Measurements from ENCODE around the gene COBLL1. TPM values are rescaled to one million over a fixed set of nuclear protein-coding genes. Genes with fewer than 3 reads are reported as not detected.

Gene COBLL1
- total RNA-seq, 3 donors from 2014 or later, result 19.5 to 30.0 (median 26.1) TPM

DNA sequence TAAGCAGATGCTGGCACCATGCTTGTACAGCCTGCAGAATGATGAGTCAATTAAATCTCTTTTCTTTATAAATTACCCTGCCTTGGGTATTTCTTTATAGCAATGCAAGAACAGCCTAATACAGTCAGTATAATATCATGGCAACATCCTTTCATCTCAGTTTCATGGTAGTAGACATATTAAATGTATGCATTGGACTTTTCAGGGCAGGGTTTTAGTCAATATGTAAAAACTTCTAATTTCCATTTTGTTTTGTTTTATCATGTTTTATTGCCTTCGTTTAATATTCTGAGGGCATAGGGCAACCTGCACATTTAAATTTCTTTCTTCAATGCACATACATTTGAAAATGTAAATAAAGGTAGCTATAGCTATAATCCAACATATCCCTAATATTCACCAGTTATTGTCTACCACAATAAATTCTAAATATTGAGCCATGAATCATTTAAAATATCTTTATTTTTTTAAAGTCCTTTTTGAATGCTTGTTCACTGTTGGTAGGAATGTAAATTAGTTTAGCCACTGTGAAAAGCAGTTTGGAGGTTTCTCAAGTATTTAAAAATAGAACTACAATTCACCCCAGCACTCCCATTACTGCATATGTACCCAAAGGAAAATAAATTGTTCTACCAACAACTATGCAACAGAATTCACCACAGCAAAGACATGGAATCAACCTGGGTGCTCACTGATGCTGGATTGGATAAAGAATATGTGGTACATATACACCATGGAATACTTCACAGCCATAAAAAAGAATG is 178.6 kb downstream of the COBLL1 start:
- no peak for ATAC-seq
- H3K4me1 ChIP-seq (ENCODE audit: low read depth), result no peaks in the 10 kb centered on the region
- H3K4me3 ChIP-seq, result no peak overlapping the region
- no peaks in the 10 kb centered on the region for H3K36me3 ChIP-seq (ENCODE audit: low read depth)
- TF ChIP-seq CTCF (IDR thresholded peaks at IDR 0.05), result no peak
- H3K9me3 ChIP-seq, result no peaks in the 10 kb centered on the region
- no peak for DNase-seq
- intact Hi-C loops (cut with DNase I, micrococcal nuclease), result no loop called here

GRCh38 chr2:164662066-164662465 is 179.6 kb downstream of the COBLL1 start:
- intact Hi-C loops (cut with DNase I, micrococcal nuclease), result no loop called here
- Histone ChIP-seq H3K4me1 (ENCODE audit: low read depth) (no peaks in the 10 kb centered on the region), H3K36me3 (ENCODE audit: low read depth) (no peaks in the 10 kb centered on the region), H3K4me3 (no peak overlapping the region), H3K9me3 (no peaks in the 10 kb centered on the region)
- no peak for TF ChIP-seq CTCF (IDR thresholded peaks at IDR 0.05)
- ATAC-seq (no peak), DNase-seq (no peak)

DNA sequence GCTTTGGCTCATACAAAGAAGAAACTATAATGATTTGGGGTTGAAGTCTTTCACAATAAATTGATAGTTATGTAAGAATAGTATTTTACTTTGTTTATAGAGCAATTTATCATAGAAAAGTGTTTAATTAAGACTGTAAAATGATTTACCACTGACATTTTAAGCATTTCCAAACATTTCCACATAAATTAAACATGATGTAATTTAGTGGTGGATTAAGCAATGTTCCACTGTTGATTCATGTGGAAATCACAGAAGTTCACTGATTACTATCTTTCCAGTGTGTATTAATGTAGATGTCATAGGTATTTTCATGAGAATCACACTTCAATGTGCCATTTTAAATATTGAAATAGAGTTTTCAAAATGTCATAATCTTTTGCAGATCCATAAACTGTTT is 180.3 kb downstream of the COBLL1 start:
- Histone ChIP-seq H3K4me3 (no peak overlapping the region), H3K4me1 (ENCODE audit: low read depth) (no peaks in the 10 kb centered on the region), H3K36me3 (ENCODE audit: low read depth) (no peaks in the 10 kb centered on the region), H3K9me3 (no peaks in the 10 kb centered on the region)
- TF ChIP-seq CTCF (IDR thresholded peaks at IDR 0.05), result no peak
- DNase-seq, result no peak
- no peak for ATAC-seq
- intact Hi-C loops (cut with DNase I, micrococcal nuclease), result no loop called here

DNA sequence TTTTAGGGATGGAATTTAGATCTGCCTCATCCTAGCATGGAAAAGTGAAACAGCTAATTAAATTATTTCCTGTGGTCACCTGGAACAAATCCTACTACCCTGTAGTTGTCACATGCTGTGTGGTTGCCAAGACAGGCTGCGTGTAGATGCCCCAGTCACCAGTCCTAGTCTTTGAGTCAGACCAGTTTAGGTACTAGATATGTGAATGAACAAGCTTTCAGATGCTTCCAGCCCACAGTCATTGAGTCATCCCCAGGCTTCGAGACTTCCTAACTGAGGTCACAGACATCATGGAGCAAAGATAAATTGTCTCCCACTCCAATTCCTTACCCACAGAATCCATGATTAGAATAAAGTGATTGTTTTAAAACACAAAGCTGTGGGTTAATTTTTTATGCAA is 184.5 kb downstream of the COBLL1 start:
- no peak overlapping the region for H3K4me3 ChIP-seq
- H3K4me1 ChIP-seq (ENCODE audit: low read depth), result no peaks in the 10 kb centered on the region
- H3K9me3 ChIP-seq, result no peaks in the 10 kb centered on the region
- no peak for ATAC-seq
- DNase-seq, result no peak
- TF ChIP-seq CTCF (IDR thresholded peaks at IDR 0.05), result no peak
- intact Hi-C loops (cut with DNase I, micrococcal nuclease), result no loop called here
- H3K36me3 ChIP-seq (ENCODE audit: low read depth), result no peaks in the 10 kb centered on the region

DNA sequence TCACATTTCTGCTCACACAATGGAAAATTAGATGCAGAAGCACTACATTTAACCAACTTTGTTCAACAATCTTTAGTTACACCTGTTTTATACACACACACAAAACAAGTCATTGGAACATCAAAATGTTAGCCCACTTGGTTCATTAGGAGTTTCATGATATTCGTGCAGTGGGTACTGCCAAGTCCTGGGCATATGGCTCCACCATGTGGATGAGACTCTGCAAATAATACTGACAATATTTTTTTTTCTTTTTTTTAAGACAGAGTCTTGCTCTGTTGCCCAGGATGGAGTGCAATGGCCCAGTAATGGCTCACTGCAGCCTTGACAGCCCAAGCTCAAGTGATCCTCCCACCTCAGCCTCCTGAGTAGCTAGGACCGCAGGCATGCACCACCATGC is 185.9 kb downstream of the COBLL1 start:
- intact Hi-C loops (cut with DNase I, micrococcal nuclease), result no loop called here
- Histone ChIP-seq H3K9me3 (peaks cover 9% of the 10 kb centered on the region), H3K4me3 (no peak overlapping the region), H3K36me3 (ENCODE audit: low read depth) (no peaks in the 10 kb centered on the region), H3K4me1 (ENCODE audit: low read depth) (no peaks in the 10 kb centered on the region)
- ATAC-seq, result no peak
- TF ChIP-seq CTCF (IDR thresholded peaks at IDR 0.05), result no peak
- no peak for DNase-seq
